IPS-15b (cell line): ENCODE measurements around the gene MIEN1.
A peak's percentile ranks its signal among the peaks of the same experiment; 100 is the strongest.

Source experiments
- H3K27me3 ChIP-seq: one replicate; pipeline ENCODE4 v1.6.1; 2013; ENCODE audit warnings: low read length; ENCODE audit not compliant: control insufficient read depth, insufficient read depth
- H3K36me3 ChIP-seq: one replicate; pipeline ENCODE4 v1.6.1; 2013; ENCODE audit warnings: low read length; ENCODE audit not compliant: control insufficient read depth, insufficient read depth
- H3K4me1 ChIP-seq: one replicate; pipeline ENCODE4 v1.6.1; 2013; ENCODE audit warnings: mild to moderate bottlenecking, low read length; ENCODE audit not compliant: control insufficient read depth, insufficient read depth
- H3K4me3 ChIP-seq: one replicate; pipeline ENCODE4 v1.5.1; 2013; ENCODE audit warnings: low read depth, low read length
- H3K9ac ChIP-seq: one replicate; pipeline ENCODE4 v1.6.1; 2013; ENCODE audit warnings: low read depth, mild to moderate bottlenecking, low read length
- H3K9me3 ChIP-seq: one replicate; pipeline ENCODE4 v1.6.1; 2013; ENCODE audit warnings: mild to moderate bottlenecking, low read length; ENCODE audit not compliant: control insufficient read depth, insufficient read depth

MIEN1 gene

DNA sequence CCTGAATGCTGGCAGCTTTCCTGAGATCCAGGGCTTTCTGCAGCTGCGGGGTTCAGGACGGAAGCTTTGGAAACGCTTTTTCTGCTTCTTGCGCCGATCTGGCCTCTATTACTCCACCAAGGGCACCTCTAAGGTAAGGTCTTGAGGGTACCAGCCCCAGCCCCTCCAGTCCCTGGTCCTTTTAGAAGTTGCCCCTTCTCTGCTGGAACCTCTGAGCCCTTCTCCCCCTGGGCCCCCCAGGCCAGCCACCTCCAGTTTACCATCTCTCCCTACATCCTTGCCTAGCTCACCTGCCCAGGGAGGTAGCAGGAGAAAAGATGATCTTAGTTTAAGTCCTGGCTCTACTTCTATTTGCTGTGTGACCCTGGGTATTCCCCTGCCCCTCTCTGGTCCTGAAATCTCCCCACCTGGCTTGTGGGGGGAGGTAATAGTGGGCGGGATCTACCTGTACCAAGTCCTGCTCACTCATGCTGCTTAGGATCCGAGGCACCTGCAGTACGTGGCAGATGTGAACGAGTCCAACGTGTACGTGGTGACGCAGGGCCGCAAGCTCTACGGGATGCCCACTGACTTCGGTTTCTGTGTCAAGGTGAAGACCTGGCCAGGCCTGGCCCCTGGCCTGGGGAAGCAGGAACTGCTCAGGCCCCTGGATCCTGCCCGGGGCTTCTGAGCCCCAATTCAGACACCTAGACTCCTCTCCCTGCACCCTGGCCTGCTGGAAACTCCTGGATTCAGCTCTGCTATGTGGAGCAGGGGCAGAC lies 13.9 kb upstream of the MIEN1 start:
- Histone ChIP-seq H3K9me3 (no peaks in the 10 kb centered on the region), H3K27me3 (no peaks in the 10 kb centered on the region), H3K4me3 (no peak overlapping the region), H3K9ac (no peak overlapping the region), H3K4me1 (peaks cover 4% of the 10 kb centered on the region), H3K36me3 (peaks cover 43% of the 10 kb centered on the region)

DNA sequence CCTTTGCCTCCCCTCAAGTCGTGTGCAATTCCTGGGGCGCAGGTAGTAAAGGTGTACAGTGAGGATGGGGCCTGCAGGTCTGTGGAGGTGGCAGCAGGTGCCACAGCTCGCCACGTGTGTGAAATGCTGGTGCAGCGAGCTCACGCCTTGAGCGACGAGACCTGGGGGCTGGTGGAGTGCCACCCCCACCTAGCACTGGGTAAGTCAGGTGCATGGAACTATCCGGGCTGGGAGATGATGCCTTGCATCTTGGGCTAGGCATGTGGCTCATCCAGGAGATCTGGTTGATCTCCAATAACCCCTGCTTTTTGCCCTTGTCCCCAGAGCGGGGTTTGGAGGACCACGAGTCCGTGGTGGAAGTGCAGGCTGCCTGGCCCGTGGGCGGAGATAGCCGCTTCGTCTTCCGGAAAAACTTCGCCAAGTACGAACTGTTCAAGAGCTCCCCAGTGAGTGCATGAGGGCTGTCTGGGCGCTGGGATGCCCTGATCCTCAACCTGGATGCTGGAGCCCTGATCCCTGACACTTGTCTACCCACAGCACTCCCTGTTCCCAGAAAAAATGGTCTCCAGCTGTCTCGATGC lies 12.6 kb upstream of the MIEN1 start:
- peaks cover 43% of the 10 kb centered on the region for H3K36me3 ChIP-seq
- no peaks in the 10 kb centered on the region for H3K27me3 ChIP-seq
- no peak overlapping the region for H3K9ac ChIP-seq

DNA sequence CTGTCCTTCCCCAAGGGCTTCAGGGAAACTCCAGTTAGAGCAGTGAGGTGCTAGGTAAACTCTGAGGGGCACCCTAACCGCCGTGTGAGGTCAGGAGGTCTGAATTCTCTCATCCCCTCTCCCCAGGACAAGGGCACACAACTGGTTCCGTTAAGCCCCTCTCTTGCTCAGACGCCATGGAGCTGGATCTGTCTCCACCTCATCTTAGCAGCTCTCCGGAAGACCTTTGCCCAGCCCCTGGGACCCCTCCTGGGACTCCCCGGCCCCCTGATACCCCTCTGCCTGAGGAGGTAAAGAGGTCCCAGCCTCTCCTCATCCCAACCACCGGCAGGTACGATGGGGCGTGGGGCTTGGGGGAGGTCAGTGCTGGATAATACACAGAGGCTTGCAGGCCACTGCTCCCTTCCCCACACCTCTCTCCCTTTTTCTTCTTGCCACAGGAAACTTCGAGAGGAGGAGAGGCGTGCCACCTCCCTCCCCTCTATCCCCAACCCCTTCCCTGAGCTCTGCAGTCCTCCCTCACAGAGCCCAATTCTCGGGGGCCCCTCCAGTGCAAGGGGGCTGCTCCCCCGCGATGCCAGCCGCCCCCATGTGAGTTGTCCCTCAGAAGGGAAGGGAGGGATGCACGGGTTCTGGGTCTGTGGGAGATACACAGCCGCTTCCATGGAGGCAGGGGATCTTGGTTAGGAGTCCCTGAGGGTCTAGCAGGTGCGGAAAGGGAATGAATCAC lies 12.0 kb upstream of the MIEN1 start:
- Histone ChIP-seq H3K4me1 (peaks cover 4% of the 10 kb centered on the region), H3K9me3 (no peaks in the 10 kb centered on the region), H3K36me3 (peaks cover 43% of the 10 kb centered on the region), H3K4me3 (no peak overlapping the region), H3K27me3 (no peaks in the 10 kb centered on the region), H3K9ac (no peak overlapping the region)

More for the DNA sequence above, 12.6 kb upstream of the MIEN1 start:
- Histone ChIP-seq H3K4me3 (no peak overlapping the region), H3K4me1 (peaks cover 4% of the 10 kb centered on the region), H3K9me3 (no peaks in the 10 kb centered on the region)

DNA sequence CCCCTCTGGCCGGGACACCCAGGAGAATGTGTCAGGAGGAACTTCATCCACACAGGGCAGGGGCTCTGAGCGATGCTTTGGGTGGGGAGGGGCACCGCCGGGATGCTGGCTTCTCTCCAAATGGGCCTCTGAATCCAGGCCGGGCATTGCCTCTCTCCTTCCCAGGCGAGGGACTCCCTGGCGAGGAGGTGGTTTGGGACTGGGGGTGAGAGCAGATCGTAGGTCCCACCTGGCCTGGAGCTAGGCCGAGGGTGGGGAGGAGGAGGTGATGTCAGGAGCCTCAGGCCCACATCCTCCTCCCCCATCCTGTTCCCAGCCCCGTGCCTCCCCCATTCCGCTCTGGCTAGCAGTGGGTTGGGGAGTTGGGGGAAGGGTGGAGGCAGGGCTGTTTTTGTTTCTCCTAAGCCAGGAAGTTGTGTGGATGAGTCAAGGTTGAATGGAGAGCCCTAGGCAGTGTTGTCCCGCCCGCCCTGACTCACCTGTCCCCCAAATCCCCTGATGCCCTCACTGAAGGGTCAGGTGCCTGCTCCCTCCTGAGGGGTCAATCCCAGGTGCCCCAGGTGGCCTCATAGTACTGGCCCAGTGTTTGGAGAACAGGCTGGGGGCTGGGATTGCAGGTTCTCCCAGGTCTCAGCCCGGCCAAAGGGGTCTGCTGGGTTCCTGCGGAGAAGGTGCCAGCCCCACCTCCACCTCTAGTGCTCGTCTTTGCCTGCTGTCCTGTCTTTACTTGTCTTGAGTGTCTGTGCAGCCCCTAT lies 10.2 kb upstream of the MIEN1 start:
- peaks cover 6% of the 10 kb centered on the region for H3K4me1 ChIP-seq
- no peaks in the 10 kb centered on the region for H3K27me3 ChIP-seq
- peak overlapping the region; percentile 66 for H3K9ac ChIP-seq
- H3K4me3 ChIP-seq, result peak overlapping the region; percentile 90
- peaks cover 36% of the 10 kb centered on the region for H3K36me3 ChIP-seq
- H3K9me3 ChIP-seq, result no peaks in the 10 kb centered on the region

DNA sequence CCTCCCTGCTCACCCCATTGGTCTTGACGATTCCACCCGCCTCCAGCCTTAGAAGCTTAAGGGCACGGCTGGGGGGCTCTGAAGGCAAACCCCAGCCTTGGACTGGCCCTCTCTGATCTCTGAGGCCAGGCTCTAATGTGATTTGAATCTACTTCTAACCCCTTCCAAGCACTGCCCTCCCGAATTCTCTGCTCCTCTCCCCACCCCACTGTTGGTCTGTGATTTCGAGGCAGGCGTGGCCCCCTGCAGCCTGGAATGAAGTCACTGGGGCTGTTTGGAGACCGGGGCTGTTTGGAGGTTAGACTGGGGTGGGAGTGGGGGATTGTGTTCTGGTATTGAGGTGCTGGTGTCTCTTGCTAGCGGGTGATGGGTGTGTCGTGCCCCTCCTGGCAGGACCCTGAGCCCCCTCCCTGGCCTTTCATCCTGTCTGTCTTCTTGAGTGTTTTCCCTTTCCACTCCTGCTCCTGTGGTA lies 9.6 kb upstream of the MIEN1 start:
- H3K4me3 ChIP-seq, result peak overlapping the region; percentile 90
- H3K27me3 ChIP-seq, result no peaks in the 10 kb centered on the region
- H3K9me3 ChIP-seq, result no peaks in the 10 kb centered on the region
- H3K36me3 ChIP-seq, result peaks cover 30% of the 10 kb centered on the region
- H3K4me1 ChIP-seq, result peaks cover 6% of the 10 kb centered on the region
- H3K9ac ChIP-seq, result peak overlapping the region; percentile 42

DNA sequence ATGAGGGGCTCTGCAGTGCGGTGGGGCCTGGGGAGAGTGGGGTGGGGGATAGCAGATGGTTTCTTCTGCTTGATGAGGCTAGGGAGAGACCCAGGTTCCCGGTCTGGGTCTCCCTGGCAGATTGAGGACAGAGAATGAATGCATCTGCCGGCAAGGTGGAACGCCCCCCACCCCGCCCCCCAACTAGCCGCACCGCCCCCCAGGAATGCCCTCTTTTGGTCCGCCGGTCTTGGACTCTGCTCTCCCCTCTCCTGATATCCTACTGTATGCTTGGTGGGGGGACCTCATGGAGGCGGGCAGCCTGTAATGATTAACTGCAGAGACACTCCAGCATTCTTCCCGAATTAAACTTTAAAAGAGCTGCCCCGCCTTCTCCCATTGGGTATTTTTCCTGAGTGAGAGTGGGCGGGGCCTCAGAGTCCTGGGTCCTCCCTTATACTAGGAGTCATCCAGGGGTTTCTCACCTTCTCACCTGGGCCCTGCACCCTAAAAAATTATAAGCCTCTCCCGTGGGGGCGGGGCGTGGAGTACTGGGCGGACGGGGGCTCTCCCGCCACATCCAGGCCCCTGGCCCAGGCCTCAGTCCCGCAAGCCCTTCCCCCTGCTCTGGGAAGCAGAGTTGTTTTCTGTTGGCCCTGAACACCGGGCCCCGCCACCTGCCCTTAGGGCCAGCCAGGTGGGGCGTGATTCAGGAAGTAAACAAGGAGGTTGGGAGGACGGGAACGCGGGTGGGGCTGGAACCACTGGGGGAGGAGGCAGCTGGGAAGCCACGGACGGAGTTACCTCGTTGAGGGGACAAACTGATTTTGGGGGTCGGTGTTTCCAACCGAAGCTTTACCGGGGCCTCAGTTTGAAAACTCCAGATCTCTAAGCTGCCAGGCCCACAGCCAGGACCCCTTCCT lies 8.9 kb upstream of the MIEN1 start:
- H3K9ac ChIP-seq, result peak overlapping the region; percentile 42
- H3K4me3 ChIP-seq, result peak overlapping the region; percentile 90
- peaks cover 6% of the 10 kb centered on the region for H3K4me1 ChIP-seq
- H3K9me3 ChIP-seq, result no peaks in the 10 kb centered on the region
- no peaks in the 10 kb centered on the region for H3K27me3 ChIP-seq
- peaks cover 23% of the 10 kb centered on the region for H3K36me3 ChIP-seq

DNA sequence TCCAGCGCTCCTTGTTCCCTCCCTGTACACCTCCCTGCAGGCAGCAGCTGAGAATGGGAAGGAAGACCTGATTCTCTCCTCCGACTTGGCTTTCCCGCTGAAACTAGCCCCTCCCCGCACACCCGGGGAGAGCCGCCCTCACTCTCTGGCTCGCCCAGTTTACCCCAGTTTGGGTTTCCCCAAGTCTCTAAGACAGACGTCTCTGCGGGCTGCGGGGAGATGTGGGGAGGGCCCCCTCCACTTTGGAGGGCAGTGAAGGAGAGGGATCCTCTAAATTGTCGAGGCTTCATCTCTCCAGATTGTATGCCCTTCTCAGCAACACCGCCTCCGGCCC lies 8.2 kb upstream of the MIEN1 start:
- H3K9ac ChIP-seq, result peak overlapping the region; percentile 65
- peaks cover 6% of the 10 kb centered on the region for H3K4me1 ChIP-seq
- H3K36me3 ChIP-seq, result peaks cover 17% of the 10 kb centered on the region
- peak overlapping the region; percentile 90 for H3K4me3 ChIP-seq
- no peaks in the 10 kb centered on the region for H3K9me3 ChIP-seq
- H3K27me3 ChIP-seq, result no peaks in the 10 kb centered on the region

DNA sequence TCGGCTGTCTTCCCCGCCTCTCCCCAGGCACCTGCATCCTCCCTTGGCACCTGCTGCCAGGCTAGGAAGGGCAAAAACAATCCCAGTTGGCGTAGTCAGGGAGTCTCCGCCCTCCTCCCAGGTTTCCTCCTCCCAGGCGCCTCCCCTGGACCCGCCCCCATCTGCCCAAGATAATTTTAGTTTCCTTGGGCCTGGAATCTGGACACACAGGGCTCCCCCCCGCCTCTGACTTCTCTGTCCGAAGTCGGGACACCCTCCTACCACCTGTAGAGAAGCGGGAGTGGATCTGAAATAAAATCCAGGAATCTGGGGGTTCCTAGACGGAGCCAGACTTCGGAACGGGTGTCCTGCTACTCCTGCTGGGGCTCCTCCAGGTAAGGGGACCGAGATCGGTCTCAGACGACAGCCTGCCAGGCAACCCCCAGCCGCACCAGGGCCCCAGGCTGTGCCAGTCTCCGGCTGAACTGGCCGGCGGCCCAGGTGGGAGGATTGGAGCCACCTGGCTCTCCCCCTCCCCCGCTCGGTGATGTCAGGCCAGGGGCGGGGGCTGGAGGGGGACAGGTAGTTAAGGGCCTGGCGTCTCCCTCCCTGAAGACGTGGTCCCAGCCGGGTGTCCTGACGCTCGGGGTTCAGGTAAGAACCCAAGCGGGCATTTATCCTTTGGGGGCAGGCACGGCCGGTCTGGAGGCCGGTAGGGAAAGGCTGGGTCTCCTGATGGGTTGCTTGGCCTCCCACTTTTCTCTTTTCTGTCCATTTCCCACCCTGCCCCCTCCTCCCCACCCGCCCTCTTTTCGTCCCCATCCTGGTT lies 7.6 kb upstream of the MIEN1 start, which contains the start of gene GRB7:
TSS of gene GRB7 (plus strand) at position 179 of the 808 bp plus-strand sequence. CDS start 4,364 bp downstream, outside the sequence.
- Histone ChIP-seq H3K9me3 (no peaks in the 10 kb centered on the region), H3K27me3 (no peaks in the 10 kb centered on the region), H3K4me3 (peak within 1 kb of the TSS; percentile 90), H3K36me3 (peaks cover 11% of the 10 kb centered on the region), H3K9ac (peak within 1 kb of the TSS; percentile 73), H3K4me1 (peaks cover 6% of the 10 kb centered on the region)

DNA sequence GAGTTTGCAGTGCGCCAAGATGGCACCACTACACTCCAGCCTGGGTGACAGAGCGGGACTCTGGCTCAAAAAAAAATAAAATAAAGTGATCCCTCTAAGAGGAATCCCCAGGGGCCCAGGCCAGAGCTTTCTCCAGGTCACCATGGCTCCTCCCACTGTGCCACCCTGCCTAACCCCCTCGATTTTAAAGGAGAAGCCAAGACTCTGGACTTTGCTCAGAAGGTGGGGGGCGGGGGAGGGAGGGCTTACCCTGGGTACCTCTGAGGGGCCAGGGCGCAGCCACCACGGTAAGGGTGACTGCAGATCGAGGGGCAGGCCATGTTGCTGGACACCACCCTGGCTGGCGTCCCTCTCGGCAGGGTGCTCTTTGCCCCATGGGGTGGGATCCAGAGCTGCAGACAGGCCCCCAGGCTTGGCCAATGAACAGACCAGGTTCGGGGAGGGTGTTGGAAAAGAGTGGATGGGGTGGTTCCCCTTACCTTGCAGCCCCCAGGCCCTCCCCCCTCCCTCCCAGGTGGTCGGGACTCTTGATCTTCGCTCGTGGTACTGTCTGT lies 7.0 kb upstream of the MIEN1 start:
- H3K4me1 ChIP-seq, result peaks cover 6% of the 10 kb centered on the region
- H3K36me3 ChIP-seq, result peaks cover 4% of the 10 kb centered on the region
- H3K27me3 ChIP-seq, result no peaks in the 10 kb centered on the region
- peak overlapping the region; percentile 90 for H3K4me3 ChIP-seq
- no peaks in the 10 kb centered on the region for H3K9me3 ChIP-seq
- H3K9ac ChIP-seq, result no peak overlapping the region
